PFSK-1 (cell line): ENCODE data around the gene CDKN2C.

ENCODE experiments used
- FOXP2 ChIP-seq: optimal IDR thresholded peaks from 2 replicates; pipeline ENCODE3; 2011; ENCODE audit warnings: borderline replicate concordance, control low read depth, inconsistent platforms; ENCODE audit not compliant: insufficient read depth; ENCODE audit errors: extremely low read length, extremely low read depth
- POLR2AphosphoS5 ChIP-seq: IDR thresholded peaks from 2 replicates; pipeline ENCODE4 v1.6.1; 2012; ENCODE audit warnings: low read depth, mild to moderate bottlenecking, control low read depth, low read length, moderate library complexity
- REST ChIP-seq, 2 experiments: IDR thresholded peaks; 2 replicates each; pipeline versions ENCODE4 v1.6.1 to v1.8.0; 2011 to 2012; ENCODE audit warnings: low read depth in 2 of 2, low read length in 2 of 2, control low read depth in 1 of 2, inconsistent platforms in 1 of 2, mild to moderate bottlenecking in 1 of 2, moderate library complexity in 1 of 2; ENCODE audit not compliant: insufficient read depth in 1 of 2
- SIN3A ChIP-seq: IDR thresholded peaks from 2 replicates; pipeline ENCODE4 v1.6.1; 2012; ENCODE audit warnings: mild to moderate bottlenecking, low read length, moderate library complexity, borderline replicate concordance; ENCODE audit not compliant: insufficient read depth
- TAF1 ChIP-seq: IDR thresholded peaks from 2 replicates; pipeline ENCODE4 v1.6.1; 2012; ENCODE audit warnings: low read length, control low read depth, borderline replicate concordance; ENCODE audit not compliant: insufficient read depth

Gene CDKN2C

GRCh38 chr1:51000160-51000559, 30.1 kb downstream of the CDKN2C start:
- TF ChIP-seq FOXP2 (no peak), POLR2AphosphoS5 (no peak), REST (IDR thresholded peaks at IDR 0.05; ENCODE audit: insufficient read depth in 1 of 2, low read depth in 2 of 2, low read length in 2 of 2) (no peak), SIN3A (no peak), TAF1 (no peak)

GRCh38 chr1:51000651-51001050, 30.6 kb downstream of the CDKN2C start:
- TF ChIP-seq REST (IDR thresholded peaks at IDR 0.05; ENCODE audit: insufficient read depth in 1 of 2, low read depth in 2 of 2, low read length in 2 of 2) (no peak), SIN3A (no peak), POLR2AphosphoS5 (no peak), FOXP2 (no peak), TAF1 (no peak)

GRCh38 chr1:51002516-51002915, 32.5 kb downstream of the CDKN2C start:
- TF ChIP-seq POLR2AphosphoS5 (no peak), SIN3A (no peak), REST (IDR thresholded peaks at IDR 0.05; ENCODE audit: insufficient read depth in 1 of 2, low read depth in 2 of 2, low read length in 2 of 2) (no peak), TAF1 (no peak), FOXP2 (no peak)

GRCh38 chr1:51009381-51009780, 39.3 kb downstream of the CDKN2C start:
- TF ChIP-seq REST (IDR thresholded peaks at IDR 0.05; ENCODE audit: insufficient read depth in 1 of 2, low read depth in 2 of 2, low read length in 2 of 2) = no peak
- no peak for TF ChIP-seq SIN3A
- no peak for TF ChIP-seq FOXP2
- TF ChIP-seq POLR2AphosphoS5 = no peak
- no peak for TF ChIP-seq TAF1

GRCh38 chr1:51014878-51015277, 44.8 kb downstream of the CDKN2C start:
- TF ChIP-seq SIN3A = no peak
- TF ChIP-seq FOXP2 = no peak
- TF ChIP-seq TAF1 = no peak
- TF ChIP-seq POLR2AphosphoS5 = no peak
- no peak for TF ChIP-seq REST (IDR thresholded peaks at IDR 0.05; ENCODE audit: insufficient read depth in 1 of 2, low read depth in 2 of 2, low read length in 2 of 2)
